IPS-18c (cell line): ENCODE measurements around the gene ABCC10.
"Not testable (repeated sequence)": the region's sequence is repeated elsewhere in the genome, so short reads cannot be mapped to it uniquely, and the experiment has no call there.

Experiments used
- H3K4me3 ChIP-seq: 2 replicates; pipeline ENCODE4 v1.7.0; 2013; ENCODE audit warnings: low read depth, mild to moderate bottlenecking, low read length, moderate library complexity; ENCODE audit not compliant: insufficient read depth
- H3K9me3 ChIP-seq: one replicate; pipeline ENCODE4 v1.6.1; 2013; ENCODE audit warnings: mild to moderate bottlenecking, low read length, moderate library complexity; ENCODE audit not compliant: control insufficient read depth, insufficient read depth

ABCC10 gene

DNA sequence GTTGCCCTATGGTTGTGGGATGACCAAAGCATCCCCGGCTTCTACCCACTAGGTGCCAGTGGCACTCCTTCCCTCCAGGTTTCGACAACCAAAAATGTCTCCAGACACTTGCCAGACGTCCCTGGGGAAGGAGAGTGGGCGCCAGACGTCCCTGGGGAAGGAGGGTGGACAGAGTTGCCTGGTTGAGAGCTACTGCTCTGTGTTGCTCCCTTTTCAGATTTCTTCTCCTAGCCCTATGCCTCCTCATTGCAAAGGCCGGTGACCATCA lies 69.7 kb downstream of the ABCC10 start:
- no peak overlapping the region for H3K4me3 ChIP-seq

DNA sequence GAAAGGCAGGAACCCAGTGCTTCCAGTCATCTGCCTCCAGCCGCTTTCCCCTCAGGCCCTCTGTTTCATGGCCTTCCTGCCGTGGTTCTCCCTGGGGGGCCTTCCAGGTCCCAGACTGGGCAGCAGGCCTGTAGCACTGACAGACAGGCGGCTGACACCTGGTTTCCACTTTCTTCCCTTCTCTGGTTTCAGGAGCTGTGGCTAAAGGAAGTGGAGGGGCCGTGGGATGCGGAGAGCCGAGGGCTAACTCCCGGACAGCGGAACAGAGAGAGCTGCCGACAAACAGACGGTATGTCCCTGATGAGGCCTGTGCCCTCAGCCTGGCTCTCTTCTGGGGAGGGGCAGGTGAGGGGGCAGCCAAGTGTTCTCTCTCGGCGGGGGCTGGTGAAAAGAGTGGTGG lies 70.3 kb downstream of the ABCC10 start:
- no peaks in the 10 kb centered on the region for H3K9me3 ChIP-seq

More for the DNA sequence above, 69.7 kb downstream of the ABCC10 start:
- no peaks in the 10 kb centered on the region for H3K9me3 ChIP-seq

DNA sequence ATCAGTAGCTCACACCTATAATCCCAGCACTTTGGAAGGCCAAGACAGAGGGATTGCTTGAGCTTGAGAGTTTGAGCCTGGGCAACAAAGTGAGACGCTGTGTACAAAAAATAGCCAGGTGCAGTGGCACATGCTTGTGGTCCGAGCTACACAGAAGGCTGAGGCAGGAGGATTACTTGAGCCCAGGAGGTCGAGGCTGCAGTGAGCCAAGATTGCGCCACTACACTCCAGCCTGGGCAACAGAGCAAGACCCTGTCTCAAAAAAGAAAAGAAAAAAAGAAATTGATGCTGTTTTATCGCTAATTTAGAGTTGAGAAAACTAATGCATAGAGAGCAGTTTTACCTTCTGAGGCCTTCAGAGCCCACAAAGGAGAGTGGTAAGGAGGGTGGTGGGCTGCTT lies 71.0 kb downstream of the ABCC10 start:
- H3K9me3 ChIP-seq, H3K4me3 ChIP-seq: not testable (repeated sequence)

More for the DNA sequence above, 70.3 kb downstream of the ABCC10 start:
- H3K4me3 ChIP-seq = no peak overlapping the region

DNA sequence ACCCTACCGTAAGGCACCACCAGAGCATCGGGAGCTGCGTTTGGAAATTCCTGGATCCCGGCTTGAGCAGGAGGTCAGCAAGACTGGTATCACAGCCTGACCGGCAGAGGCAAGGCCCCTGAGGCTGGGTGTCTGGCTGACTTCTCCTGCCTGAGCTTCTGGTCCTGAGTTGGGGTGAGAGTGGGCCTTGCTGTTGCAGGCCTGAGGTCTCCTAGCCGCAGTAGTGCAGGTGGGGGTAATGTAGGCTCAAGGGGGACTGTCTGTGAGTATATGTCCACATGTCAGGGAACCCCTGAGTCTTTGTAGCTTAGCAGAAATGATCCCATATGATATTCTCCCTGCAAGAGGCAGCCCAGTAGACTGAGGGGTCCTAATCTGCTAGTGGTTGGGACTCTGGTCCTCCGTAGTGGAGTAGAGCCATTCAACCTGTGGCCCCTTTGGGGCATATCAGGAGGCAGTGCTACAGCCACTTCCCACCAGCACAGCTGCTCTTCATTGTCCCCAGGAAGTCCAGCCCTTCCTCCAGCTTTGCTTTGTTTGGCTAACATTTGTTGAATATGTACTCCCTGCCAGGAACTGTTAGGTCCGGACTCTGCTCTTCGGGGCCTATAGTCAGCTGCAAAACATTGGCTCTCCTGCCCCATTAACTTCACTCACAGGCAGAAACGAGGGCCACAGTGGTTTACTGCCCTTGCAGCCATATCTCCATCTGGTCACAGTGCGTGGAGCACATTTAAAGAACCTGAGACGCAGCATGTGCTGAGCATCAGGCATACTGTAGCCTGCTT lies 71.9 kb downstream of the ABCC10 start:
- Histone ChIP-seq H3K9me3 (no peaks in the 10 kb centered on the region), H3K4me3 (no peak overlapping the region)
